HL-60 (cell line): ENCODE results near the gene IP6K1.

ENCODE experiments used
- CTCF ChIP-seq: IDR thresholded peaks from one replicate; pipeline ENCODE4 v1.5.1; 2011; ENCODE audit warnings: low read length, control low read depth, inconsistent platforms; ENCODE audit not compliant: insufficient read depth
- REST ChIP-seq: IDR thresholded peaks from 2 replicates; pipeline ENCODE4 v1.6.1; 2012; ENCODE audit warnings: low read depth; ENCODE audit not compliant: insufficient replicate concordance

- TF ChIP-seq CTCF (no peak), REST (no peak)
Measured at GRCh38 chr3:49791571-49791970, 5.2 kb upstream of the IP6K1 start.
